Stromal cell of bone marrow (primary cell): ENCODE data around the gene CAMKMT.

Source experiments
- DNase-seq: peaks from one replicate; pipeline ENCODE4 v3.0.0-alpha.2; 2012; ENCODE audit warnings: low read depth

CAMKMT gene

DNA sequence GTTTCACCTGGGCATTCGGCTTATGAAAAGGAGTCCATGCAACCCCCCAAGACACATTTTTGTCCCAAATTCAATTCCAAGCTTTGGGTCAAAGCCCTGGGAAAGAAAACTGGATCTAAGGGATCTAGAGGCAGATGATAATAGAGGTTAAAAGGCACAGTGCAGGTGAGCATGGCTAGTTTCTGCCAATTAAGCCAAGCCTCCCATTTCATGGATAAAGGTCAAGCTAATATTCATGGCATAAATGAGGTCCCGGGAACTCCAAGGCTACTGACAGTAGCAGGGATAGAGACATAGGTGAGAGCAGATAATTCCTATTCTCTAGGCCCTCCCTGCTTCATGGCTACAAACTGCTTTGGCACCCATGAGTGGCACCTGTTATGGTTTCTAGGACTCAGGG lies 83.1 kb downstream of the CAMKMT start:
- DNase-seq: no peak

DNA sequence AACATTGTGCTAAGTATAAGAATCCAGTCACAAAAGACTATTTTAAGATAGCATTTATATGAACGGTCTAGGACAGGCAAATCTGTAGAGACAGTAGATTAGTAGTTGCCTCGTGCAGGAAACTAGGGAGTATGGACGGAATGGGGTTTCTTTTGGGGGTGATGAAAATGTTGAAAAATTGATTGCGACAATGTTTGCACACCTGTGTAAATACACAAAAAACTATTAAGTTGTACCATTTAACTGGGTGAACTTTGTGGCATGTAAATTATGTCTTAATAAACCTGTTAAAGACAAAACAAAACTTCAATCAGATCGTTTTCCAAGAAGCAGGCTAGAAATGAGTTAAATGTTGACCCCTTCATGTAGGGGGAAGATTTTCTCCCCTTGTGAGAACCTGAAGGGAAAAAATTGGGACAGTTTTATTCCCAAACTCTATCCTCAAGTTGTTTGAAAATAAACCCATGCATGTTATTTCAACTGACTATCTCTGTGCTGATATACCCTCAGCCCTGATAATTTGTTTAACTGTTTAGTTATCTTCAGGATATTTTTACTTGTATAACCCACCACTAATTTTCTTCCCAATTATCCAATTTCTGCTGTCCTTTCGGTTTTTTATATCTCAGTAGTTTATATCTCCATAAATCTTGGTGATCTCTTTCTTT lies 87.2 kb downstream of the CAMKMT start:
- DNase-seq: no peak

DNA sequence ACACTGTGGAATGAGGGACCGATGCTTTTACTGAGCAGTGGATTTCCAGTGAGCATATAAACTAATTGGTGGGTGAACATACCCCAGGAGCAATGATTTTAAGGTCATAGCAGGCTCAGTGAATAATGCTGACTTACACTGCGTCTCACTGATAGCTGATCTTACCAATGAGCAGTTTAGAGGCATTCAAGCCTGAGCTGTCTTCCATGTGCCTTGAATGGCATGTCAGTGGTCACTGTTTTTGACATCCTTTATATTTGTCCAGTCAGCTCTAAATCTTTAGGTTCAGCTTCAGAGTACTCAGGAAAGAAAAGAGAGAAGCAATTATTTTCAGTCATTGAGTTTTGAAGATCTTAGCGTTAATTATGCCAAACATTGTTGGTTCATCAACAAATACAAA lies 88.3 kb downstream of the CAMKMT start:
- DNase-seq: no peak

DNA sequence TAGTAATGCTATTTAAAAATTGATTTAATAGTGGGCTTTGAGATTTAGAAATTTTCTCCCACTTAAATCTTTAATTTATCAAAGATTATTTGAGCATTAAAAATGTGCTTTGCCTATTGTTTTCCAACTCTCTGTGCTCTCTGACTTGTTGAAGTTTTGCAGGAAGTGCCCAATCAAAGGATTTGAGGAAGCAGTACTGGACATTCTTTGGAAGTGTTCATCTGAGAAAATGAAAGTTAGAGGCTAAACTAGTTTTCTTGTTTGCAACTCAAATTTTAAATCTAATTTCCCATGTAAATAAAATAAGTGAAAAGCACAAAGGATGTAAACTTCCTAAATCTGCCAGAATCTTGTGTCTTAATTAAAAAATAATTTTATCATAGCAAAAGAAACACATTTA lies 89.1 kb downstream of the CAMKMT start:
- peak; percentile 4 for DNase-seq

DNA sequence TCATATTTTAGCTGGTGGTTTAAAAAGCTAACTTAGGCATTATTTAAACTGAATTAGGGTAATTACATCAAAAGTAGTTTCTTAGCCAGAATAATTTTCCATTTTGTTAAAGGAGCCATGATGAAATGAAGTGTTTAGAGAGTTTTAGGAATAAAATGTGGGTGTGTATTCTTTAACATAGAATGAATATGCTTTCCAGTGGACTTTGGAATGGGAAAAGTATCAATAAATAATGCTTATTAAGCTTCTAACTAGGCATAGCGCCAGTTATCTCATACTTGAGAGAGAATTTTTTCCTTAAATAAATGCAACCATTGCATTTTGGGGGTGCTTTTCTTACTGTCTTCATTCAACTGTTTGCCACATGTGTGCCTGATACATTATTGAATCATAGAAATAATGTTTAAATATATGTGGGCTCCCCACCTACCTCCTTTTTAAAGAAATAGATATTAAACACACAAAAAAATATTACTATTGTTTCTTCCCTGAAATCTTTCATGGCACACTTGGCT lies 90.4 kb downstream of the CAMKMT start:
- DNase-seq: no peak

DNA sequence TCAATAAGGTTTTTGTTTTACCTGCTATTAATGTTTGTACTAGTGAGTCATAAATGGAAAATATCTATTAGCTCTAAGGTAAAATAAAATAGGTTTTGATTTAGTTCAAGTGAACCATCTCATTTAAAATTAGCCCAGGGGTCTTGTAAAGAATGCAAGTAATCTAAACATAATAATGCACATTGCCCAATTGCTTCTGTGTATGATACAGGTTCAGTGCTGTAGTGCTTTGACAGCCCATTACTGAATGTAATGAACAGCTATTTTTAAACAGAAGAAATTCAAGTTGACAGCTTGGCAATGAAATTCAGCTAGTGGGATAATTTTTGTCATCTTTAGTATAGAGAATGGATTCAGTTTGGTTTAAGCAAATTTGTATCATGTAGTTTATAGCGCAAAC lies 91.5 kb downstream of the CAMKMT start:
- DNase-seq: no peak

DNA sequence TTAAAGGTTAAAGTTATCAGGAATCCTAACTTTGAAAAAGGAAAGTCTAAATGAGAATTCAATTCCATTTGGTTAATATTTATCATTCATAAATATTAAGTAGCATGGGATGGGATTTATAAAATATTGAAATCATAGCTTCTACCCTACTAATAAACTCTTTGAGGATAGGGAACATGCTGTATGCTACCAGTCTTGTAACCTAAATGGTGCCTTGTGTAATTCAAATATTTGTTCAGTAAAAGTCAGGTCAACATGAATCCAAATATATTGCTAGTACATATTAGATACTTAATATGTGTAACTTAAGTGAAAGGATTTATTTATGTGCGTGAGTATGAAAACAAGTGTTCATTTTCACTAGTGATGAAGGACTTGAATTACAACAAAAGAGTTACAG lies 94.1 kb downstream of the CAMKMT start:
- no peak for DNase-seq

DNA sequence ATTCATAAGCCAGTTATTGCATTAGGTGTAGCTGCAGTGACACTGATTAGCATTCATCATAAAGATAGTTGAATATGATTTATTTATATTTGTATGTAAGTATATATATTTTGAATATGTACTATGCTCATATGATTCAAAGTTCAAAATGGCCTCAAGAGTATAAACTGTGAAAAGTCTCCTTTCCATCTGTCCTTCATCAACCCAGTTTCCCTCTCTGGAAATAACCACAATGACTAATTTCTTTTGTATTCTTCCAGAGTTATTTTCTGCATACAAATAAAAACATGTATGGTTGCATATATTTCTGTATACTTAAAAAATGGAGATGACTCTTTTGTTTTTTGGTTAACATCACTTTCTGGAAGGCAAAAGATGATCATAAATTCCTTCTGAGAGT lies 95.2 kb downstream of the CAMKMT start:
- DNase-seq: no peak

DNA sequence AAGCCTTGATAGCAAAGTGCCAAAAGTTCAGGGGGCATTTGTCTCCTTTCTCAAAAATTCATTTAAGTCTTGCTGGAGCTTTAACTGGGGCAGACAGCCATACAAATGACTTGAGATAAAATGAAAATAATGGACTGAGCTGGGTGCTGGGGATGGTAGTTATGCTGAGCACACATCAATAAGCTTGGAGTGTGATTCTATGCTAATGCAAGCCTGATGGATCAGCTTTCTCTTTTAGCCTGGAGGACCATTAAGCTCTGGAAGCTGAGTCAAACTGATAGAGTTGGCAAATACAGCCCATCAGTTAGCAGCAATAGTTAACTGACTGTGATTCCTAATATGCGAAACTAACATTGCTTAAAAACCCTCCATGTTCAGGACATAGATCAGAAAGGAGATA lies 98.0 kb downstream of the CAMKMT start:
- DNase-seq: no peak

DNA sequence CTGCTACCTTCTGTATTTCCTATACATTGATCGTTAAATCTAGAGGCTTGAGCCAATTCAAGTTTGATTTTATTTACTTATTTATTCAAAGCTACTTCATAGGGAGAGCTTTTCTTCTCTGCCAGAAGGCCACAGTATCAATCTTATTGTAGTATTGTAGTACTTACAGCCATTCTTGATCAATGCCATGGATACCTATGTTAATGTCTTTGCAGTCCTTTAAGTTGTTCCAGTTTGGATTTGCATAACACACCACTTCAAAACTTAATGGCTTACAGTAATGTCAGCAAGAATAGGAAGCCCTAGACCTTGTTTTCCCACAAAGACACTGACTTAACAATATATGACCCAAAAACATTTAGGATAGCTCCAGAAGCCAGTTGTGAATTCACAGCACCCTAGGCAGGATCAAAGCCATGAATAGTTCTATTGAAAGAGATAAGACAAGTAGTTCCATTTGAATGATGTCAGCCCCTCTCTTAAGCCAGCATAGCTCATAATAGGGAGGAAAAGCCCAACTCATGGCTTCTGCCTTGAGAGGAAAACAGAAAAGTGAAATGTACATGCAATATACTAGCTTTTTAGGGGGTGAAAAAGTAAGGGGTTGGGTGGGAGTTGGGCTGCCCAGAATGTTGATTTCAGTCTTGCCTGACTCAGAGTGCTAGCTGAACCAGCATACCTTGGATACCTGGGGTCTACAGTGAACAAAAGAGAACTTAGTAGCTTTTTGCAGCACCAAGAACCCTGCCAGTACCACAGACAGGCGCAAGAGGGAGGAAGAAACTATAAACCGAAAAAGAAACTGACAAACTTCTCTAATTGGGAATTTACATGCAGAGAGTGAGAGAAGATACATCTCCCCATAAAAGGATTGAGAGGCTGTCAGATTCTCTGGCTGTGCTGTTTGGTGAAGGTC lies 101.4 kb downstream of the CAMKMT start:
- DNase-seq: no peak

DNA sequence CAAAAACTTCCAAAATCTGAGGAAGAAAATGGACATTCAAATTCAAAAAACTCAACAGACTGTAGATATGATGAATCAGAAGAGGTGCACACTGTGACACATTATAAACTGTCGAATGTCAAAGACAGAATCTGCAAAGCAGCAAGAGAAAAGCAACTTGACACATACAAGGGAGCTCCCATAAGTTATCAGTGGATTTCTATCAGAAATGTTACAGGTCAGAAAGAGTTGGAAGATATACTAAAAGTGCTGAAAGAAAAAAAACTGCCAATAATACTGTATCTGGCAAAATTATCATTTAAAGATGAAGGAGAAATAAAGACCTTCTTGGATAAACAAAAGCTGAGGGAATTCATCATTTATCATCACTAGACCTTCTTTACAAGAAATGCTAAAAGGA lies 102.7 kb downstream of the CAMKMT start:
- DNase-seq: no peak

DNA sequence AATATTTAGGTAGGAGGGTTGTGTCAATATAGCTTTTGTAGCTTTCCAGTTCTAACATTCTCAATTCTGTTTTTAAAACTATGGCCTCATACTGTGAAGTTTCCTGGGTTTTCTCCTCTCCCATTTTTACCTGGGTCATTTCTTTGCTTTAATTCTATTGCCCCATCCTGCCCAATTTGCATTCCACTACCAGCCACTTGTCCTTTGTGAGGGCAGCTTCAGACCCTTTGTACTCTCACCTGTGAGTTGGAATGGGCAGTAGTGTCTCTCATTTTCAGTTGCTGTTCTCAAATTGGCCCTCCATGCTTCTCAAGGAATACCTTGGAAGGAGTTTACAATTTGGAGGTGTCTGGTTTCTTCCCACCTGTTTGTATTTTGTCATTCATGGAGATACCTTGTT lies 108.4 kb downstream of the CAMKMT start:
- no peak for DNase-seq

DNA sequence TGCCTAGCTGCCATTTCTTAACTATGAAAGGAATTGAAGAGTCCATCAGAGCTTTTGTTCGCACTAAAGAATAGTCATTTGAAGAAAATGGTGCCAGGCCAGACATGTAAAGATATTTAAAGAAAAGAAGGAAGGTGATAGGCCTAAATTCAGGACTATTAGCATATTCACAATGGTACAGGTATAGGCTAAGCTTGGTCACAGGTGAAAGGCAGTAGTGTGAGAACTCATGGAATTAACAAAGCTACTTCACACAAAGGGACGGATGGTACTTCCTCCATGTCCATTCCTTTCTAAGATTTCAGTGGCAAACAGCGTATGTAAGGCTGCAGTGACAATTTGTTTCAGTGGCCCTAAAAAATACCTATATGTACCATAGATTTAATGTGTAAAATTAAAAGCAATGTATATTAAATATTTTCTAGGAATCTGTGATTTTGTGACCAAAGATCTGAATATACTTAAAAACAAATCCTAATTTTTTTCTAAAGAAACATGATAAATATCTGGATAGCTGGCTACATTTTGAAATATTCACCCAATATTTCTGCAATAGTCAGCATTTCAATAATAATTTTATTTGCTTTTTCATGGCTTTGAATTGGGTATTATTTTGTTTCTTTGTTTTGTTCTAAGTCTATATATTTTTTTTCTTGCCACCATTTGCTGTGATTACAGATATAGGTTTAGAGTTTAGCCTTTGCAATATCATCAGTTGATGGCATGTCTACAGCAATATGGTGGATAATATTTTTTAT lies 116.1 kb downstream of the CAMKMT start:
- DNase-seq: no peak

DNA sequence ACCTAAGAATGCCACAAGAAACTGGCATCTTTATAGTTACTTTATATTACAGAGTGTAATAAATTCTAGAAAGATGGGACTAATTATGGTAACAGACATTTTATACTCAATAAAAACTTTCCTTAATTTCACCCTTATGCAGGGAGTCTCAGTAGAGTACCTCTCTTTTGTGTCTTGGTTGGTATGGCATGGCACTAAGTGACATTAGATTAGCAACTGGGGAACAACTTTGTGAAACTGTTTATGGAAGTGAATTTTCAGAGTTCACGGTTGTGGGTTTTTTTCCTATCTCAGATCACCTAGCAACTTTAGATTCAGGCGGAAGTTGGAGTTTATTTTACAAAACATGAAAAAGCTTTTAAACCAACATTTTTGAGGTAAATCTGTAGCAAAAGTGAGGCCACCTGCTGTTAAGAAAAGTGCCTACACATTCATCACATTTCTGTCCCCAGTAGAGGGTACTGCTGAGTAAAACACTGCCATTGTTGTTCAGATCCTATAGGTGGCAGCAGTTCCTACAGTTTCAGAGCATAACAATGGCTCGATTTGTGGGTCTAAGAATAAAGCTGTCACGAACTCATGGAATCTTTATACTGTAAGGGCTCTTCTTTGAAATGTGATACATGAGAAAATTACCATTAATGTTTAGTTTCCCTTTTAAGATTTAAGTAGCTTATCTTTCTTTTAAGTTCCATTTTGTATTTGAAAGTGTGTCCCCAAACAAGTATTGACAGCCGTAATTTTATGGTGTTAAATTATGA lies 117.6 kb downstream of the CAMKMT start:
- DNase-seq: peak; percentile 70

DNA sequence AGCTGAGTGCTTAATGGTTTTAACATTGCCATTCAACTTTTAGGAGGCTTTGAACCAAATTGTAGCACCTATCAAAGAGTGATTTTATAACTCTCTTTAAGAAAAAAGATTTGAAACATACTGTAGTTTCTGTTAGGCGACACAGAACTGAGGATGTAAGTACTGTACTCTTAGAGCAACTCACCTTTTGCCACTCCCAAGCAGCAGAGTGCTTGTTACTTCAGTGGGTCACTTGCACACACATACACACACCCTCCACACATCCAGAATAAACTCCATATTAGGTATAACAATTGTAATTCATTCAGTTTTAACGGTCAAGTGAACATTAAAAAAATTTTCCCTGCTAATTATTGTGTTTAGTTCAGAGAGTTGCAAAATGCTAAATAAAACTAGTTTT lies 118.3 kb downstream of the CAMKMT start:
- no peak for DNase-seq

DNA sequence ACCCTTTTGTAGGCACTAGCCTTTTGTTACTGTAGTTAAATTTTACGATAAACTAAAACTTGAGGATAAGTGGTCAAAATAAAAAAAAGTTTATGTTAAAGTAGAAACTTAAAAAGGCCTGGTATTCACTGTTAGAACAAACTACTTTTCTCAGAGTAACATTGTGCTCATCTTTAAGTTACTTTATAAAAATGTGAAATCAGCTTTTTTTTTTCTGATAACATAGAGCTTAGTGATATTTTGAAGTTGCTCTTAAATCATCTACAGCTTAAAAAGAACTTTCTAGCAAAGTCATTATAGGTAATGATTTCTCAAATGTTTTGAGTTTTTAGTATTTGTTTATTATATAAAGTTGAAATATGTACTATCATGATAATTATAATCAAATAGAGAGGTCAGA lies 125.3 kb downstream of the CAMKMT start:
- no peak for DNase-seq

DNA sequence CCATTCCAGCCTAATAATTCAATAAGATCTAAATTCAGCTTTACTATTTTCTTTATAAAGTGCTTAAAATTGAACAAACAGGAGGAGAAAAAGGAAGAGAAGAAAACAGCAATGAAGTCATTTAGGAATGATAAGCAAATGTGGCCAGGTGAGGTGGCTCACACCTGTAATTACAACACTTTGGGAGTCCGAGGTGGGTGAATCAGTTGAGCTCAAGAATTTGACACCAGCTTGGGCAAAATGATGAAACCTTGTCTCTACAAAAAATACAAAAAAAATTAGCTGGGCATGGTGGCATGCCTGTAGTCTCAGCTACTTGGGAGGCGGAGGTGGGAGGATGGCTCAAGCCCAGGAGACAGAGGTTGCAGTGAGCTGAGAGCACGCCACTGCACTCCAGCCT lies 129.0 kb downstream of the CAMKMT start:
- no peak for DNase-seq

DNA sequence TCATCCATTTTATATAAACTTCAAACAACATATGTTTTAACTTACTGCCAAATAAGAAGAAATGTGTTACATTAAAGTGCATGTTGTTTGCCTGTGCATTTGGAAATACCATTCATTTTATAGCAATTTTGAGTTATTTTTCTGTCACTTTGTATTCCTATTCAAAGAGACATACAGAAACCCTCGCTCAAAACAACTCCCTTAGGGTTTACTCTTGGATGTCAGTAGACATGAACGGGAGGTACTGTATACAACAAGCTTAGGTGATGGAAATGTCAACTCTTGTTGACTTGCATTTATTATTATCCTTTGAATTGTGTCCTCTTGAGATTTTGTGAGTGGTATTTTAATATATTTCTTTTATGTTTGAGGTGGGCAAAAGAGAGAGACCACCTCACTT lies 132.3 kb downstream of the CAMKMT start:
- no peak for DNase-seq

DNA sequence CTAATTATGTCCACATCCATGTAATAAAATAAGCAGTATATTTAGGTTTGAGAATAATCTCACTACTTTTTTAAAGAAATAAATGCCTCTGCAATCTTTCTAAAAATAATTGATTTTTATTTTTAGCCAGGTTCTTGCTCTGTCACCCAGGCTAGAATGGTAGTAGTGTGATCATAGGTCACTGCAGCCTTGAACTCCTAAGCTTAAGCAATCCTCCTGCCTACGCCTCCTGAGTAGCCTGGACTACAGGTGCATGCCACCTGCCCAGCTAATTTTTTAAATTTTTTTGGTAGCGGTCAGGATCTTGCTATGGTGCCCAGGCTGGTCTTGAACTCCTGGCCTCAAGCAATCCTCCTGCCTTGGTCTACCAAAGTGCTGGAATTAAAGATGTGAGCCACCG lies 133.3 kb downstream of the CAMKMT start:
- DNase-seq: no peak

DNA sequence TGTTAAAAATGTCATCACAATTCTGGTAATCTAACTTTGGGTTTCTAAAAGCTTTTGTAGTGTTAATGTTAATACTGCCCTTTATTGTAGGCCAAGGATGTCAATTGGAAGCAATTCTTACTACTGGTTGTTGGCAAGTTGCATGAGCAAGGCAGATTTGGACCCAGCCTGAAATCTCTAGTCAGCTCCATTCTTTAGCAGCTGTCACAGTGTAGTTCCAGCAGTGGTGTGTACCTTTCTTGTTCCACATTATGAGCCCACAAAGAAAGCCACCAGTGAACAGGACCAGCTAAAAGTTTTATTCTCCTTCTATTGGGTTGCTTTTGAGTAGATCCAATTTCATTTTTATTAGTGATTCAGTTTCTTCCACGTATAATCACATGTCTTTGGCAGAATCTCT lies 133.8 kb downstream of the CAMKMT start:
- no peak for DNase-seq

DNA sequence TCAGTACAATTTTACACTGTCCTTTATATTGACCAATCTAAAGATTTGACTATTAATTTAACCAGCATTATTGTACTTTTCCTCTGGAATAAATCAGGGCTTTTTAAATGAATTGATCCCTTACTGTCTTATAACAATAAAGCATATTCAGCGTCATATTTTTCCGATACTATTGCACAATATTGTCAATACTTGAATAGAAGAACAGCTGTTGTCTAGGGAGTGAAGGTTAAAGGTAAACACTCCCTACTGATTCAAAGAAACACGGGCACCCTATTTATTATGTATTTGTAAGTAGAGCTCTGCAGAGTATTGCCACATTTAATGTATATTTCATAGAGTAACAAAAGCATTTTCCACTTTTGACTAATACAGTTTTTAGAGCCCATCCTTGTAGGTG lies 134.4 kb downstream of the CAMKMT start:
- no peak for DNase-seq

DNA sequence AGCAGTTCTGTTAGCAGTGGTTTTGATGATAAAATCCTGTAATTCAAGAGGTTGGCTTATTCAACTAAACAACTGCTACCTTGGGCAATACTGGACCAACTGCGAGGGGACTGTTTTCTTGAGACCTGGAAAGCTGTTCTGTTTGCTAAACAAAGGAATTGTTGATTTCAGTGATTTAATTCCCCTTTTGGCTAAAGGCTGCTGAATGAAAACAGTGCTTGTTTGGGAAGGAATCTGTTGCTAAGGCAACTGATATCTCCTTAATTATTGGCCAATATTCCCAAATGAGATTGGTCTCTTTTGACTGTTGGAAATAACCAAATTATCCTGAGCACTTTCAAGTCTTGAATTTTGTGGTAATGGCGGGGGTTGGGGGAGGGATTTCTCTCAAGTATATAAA lies 136.8 kb downstream of the CAMKMT start:
- no peak for DNase-seq
